Stimulated activated CD4-positive, alpha-beta T cell treated with anti-CD3 and anti-CD28 coated beads, Interleukin-15, amount 100 ng/mL, for 1 hour (primary cell): ENCODE measurements around the gene MVK.
"Not testable (repeated sequence)": the region's sequence is repeated elsewhere in the genome, so short reads cannot be mapped to it uniquely, and the experiment has no call there.

Source experiments
- DNase-seq, 2 donors: peaks; one replicate each; pipeline ENCODE4 v3.0.0-alpha.2; 2020; ENCODE audit warnings: low read depth in 1 of 2, low spot score in 1 of 2

The MVK gene

DNA sequence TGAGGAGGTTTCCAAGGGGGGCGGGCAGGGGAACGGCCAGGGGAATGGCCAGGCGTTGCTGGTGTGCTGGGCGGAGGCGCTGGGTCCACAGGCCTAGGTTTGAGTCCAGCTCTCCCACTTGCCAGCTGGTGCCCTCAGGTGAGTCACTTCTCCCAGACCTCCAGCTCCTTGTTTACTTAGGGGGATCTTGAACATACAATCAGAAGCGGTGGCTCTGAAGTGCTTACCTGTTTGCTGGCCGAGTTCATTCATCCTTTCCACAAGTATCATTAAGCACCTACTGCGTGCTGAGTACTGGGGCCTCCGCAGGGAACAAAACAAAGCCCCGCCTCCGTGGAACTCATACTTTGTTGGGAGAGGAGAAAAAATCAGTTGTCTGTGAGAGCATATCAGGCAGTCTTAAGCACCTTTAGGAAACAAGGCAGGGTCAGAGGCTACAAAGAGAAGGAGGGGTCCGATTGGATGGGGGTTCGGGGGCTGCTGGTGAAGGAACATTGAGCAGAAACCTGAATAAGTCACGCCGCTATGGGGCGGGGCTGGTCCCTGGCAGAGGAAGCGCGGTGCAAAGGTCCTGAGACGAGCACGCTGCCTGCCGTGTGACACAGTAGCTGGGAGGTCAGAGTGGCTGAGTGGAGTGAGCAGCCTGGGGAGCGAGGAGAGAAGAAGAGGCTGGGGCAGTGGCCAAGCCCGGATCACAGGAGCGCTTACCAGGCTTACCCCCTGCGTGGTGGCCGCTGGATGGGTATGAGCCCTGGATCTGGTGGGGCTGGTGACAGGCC lies 15.1 kb downstream of the MVK start:
- no peak for DNase-seq

DNA sequence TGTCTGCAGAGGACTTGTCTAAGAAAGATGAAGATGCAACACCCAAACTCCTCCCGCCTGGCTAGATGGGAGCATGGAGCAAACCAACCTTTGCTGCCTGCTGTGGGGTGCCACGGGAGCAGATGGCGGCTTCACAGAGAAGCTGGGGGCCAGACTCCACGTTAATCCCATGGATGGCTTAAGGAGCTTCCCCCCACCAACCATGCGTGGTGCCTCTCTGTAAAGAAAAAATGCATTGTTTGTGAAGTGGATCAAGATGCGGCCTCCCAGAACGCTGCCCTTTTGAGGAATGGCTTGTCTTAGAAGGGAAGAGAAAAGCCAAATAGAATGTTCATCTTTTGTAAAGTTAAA lies 15.6 kb downstream of the MVK start:
- no peak for DNase-seq

DNA sequence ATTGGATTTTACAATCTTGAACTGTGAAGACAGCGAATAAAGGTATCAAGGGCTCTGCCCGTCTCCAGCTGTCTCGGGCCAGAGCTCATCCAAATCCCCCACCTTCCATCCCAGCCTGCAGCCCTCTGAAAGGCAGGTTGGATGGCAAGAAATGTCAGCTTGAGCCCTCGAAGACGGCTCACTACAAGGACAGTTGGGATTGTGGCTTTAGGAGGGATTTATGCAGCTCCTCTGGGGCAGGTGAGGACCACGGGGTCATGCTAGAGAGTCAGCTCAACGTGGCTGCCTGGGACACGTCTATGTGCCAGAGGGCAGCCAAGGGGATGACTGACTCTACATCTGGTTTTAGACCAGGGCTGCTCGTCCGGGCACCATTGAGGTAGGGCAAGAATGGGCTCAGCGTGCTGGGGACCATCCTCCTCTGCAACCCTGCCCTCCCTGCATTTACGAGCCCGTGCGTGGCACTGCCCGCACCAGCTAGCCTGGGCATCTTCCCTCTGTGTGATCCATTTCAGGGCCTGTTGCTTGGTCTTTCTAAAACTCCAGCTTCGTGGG lies 16.2 kb downstream of the MVK start:
- no peak for DNase-seq

DNA sequence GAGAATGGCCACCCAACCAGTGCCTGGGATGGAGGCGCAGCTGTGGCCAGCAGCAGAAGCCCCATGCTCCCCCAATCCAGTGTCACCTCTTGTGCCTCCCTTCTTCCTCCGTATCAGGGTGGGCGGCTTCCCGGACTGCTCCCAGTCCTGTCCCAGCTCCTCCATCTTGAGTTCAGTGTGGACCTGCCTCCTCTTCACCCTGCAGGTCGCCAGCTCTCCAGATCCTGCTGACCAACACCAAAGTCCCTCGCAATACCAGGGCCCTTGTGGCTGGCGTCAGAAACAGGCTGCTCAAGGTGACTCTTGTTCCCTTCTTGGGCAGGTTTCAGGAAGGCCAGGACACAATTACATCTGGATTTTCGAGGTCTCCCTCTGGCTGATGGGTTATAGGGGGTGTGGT lies 17.0 kb downstream of the MVK start:
- DNase-seq = no peak

DNA sequence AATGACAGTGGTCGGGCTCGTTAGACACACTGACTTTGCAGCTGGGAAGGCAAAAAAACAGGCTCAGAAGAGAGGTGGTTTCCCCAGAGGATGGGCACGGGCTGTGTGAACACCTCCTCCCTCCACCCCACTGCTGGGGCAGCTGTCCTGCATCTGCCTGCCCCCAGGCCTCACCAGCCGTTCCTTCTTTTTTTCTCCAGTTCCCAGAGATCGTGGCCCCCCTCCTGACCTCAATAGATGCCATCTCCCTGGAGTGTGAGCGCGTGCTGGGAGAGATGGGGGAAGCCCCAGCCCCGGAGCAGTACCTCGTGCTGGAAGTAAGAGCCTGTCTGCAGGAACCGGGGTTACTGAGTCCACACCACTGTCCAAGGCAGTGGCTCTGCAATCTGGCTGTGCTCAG lies 17.4 kb downstream of the MVK start:
- no peak for DNase-seq

DNA sequence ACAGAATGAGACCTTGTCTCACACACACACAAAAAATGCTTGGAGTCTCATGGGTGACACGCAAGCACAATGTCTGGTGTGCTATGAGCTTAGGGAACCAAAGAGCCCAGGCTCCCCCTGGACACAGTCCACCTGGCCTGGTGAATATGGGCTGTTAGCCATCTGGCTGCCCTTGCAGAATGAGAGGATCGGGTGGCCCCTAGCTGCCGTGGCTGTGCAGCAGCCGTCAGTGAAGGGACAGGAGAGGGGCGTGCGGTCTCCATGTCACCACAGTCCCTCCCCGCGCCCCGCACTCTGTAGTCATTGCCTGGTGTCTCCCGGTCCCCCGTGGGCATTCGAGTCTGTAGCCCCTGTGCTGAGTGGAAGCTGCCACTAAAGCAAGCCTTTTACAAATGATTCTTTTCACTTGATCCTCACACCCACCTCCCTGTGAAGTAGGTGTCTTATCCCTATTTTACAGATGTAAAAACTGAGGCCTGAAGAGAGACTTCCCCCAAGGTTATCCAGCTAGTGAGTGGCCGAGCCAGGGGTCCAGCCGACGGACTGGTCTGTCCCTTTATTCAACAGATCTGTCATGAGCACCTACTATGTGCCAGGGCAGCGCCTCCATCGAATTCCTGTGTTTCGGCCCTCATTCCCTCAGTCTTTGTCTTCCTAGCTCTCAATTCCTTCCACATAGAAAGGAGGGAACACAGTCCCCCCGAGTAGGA lies 18.8 kb downstream of the MVK start:
- DNase-seq = no peak

DNA sequence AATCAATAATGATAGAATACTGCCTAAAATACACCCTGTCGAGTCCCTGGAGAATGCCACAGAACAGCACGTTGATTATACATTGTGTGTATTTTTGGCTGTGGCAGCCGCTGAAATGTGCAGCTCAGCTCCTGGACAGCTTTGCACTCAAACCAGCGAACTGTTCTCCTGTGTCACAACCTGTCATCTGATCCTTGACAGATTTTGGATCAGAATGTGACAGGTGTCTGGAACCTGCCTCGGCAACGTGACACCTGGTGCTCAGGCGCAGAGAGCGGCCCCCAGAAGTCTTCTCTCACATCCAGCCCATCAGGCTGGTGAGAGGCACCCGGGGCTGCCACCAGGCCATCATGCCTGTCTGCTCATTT lies 19.3 kb downstream of the MVK start:
- DNase-seq = no peak

DNA sequence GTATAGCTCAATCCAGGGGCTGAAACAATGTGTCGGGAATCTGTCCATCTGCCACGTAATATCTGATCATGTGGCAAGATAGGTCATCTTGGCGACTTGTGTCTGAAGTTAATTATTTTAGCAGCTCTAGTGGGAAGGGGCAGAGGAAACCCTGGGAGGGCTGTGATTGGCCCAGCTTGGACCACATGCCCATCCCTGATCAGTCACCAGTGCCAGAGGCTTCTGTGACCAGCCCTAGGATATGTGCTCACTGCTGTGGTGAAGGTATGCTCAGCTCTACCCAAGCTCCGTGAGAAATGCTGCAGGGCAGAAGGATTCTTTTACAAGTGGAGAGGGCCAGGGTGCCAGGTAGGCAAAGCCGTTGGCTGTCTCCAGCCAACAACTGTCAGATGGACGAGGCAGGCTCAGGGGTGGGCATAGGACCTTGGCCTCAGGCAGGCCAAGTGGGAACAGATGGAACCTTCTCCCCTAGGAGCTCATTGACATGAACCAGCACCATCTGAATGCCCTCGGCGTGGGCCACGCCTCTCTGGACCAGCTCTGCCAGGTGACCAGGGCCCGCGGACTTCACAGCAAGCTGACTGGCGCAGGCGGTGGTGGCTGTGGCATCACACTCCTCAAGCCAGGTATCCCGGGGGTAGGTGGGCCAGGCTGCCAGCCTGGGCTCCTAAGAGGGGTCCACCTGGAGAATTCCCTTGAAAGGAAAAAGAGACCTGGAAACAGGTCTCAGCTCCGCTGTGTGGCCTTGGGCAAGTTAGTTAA lies 21.1 kb downstream of the MVK start:
- DNase-seq = no peak

DNA sequence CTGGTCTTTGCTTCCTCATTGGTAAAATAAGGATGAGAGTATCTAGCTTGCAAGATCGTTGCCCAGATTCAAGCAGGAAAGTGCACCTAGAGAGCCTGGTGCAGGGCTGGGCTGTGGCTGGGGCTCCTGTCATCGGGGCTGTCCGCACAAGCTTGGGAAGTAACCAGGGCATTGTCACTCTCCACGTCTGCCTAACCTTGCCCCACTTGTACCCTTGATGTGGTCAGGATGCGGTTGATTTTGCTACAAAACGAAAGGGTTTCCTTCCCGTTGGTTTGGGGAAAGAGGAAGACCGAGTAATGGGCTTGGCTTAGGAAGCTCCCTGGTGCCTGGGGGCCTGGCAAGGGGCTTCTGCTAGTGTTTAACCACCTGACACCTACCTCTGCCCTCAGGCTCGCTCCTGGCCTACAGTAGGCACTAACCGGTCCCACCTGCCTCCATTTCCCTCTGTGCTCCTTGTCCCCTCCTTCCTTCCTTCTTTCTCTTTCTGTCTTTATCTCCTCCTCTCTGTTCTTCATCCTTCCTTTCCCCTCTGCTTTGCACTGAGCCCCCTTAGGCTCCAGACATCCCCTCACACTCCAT lies 21.8 kb downstream of the MVK start:
- no peak for DNase-seq

DNA sequence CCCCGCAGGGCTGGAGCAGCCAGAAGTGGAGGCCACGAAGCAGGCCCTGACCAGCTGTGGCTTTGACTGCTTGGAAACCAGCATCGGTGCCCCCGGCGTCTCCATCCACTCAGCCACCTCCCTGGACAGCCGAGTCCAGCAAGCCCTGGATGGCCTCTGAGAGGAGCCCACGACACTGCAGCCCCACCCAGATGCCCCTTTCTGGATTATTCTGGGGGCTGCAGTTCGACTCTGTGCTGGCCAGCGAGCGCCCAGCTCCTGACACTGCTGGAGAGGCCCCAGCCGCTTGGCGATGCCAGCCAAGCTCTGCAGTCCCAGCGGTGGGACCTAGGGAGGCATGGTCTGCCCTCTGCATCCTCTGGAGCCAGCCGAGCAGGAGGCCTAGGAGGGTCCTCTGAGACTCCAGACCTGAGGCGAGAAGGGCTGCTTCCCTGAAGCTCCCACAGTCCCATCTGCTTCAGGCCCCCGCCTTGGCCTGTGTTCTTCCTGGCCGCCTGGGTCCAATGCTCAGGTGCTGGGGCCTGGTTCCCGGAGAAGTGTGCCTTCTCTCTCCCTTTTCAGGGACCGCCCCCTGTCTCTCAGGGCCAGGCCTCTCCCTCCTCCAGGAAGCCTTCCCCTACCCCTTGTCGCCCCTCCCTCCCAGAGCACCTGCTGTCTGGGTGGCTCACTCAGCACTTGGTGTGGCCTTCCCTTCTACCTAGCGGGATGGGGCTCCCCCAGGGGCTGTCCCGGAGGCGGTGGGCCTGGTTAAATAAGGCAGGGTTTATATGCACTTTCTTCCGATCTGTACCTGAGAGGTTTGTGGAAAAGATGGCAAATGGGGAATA lies 23.0 kb downstream of the MVK start:
- no peak for DNase-seq

DNA sequence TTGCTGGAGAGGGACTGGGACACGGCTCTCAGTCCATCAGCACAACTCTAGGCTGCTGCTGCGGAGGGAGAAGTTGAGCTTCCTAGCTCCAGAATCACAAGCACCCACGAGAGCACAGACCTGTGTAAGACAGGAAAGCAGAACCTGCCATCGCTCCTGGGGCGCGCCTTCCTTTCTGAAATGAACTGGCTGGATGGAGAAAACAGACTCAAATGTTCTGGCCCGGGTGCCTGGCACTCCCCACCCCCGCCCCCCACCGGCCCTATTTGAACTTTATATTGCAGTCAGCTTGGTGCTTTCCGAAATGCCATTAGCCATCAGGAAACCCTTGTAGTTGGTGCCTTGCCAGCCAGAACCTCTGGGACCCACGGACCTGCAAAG lies 23.8 kb downstream of the MVK start:
- DNase-seq = no peak

DNA sequence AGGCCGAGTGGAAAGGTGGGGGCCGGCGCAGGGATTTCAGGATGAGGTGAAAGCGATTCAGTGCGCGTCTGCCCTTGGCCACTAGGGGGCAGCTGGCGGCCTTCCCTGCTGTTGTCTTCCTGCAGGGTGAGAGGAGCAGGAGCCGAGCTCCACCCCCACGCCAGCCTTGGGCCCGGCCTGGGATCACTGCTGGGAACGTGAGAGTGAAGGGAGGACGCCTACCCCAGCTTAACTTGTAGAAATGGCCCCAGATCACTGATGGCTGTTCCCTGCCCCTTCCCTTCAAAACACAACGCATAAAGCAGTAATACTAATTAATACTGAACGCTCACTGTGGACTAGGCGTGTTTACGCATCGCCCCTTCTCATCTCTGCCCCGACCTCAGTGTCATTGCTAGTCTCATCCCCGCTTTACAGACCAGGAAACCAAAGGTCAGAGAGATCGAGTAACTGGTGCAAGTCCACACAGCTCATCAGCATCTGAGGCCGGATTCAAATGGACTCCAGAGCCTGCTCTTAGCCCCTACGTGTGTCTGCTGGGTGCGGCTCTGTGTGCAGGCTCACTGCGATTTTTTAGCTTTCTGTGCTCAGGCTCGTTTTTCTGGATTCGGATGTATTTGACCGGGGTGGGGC lies 24.3 kb downstream of the MVK start:
- DNase-seq = peak; percentile 27 to 38

DNA sequence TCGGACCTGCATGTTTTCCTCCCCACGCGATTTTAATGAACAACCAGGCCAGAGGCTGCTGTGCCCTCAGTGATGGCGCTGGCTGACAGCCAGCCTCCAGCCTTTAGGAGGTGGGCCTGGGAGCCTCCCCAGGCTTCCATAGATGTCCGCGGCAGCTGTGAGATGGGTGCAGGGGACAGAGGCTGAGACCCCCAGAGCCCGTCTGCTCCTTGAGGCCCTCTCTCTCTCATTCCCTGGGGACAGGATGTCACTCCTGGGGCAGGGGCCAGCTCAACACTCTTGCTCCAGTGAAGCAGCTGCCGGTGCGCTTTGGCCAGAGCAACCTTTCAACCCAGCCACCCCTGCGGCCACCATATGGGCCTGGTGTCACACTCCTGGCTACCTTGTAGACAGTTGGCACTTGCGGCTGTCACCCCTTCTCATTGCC lies 24.8 kb downstream of the MVK start:
- no peak for DNase-seq

DNA sequence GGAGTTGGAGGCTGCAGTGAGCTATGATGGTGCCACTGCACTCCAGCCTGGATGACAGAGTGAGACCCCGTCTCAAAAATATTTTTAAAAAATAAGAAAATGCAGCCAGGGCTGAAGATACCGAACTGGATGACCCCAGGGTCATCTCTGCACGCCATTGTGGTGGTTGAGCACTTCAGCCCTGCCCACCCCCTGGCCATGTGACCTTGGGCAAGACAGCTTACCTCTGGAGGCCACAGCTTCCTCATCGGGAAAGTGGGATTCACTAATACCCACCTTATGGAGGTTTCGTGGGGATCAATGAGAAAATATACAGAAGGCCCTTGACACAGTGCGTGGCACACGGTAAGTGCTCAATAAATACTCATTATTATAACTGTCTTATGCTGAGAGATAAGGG lies 25.5 kb downstream of the MVK start:
- DNase-seq = no peak

DNA sequence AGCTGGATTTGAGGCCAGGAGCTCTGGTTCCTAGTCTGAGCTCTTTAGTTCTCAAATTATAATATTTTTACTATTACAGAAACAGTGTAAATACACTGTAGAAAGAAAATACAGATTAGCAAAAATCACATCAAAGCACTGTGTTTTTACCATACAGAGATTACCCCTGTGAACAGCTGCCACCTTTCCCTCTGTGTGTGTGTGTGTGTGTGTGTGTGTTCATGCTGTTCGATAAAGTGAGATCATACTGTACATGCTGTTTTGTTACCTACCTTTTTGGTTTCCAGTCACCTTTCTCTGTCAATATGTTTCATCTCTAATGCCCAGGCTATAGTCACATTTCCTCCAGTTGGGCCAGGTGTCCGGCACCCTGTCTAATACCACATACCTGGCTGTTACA lies 26.9 kb downstream of the MVK start:
- DNase-seq = no peak

DNA sequence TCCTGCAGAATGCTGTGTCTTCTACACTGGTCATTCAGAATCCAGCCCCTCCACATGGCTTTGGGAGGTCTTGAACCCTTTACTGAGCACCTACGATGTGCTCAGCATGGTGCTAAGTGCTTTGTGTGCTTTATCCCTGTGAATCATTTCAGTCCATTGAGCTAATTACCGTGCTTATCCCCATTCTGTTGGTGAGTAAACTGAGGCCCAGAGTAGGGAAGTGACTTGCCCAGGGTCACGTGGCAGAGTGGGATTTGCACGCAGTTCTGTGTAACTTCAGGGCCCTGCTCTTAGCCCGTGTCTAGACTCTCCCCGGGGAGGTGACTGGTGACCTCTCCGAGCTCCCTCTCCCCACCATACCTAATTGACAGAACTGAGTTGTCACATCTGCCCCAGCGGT lies 27.4 kb downstream of the MVK start:
- DNase-seq = no peak

DNA sequence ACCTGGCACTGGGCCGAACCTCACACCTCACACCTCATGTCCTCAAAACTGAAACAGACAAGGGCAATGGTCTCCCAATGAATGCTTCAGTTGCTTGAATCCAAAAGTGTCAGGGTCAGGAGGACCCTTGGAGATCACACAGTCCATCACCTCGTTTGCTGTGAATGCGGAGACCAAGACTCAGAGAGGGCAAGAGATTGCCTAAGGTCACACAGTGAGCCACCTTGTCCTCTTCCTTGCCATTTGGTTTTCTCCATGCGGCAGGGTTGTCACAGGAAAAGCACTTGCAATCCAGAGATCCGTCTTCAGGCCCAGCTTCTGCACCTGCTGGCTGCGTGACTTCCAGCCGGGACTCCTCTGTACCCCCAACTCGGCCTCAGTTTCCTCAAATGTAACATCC lies 28.0 kb downstream of the MVK start:
- no peak for DNase-seq

DNA sequence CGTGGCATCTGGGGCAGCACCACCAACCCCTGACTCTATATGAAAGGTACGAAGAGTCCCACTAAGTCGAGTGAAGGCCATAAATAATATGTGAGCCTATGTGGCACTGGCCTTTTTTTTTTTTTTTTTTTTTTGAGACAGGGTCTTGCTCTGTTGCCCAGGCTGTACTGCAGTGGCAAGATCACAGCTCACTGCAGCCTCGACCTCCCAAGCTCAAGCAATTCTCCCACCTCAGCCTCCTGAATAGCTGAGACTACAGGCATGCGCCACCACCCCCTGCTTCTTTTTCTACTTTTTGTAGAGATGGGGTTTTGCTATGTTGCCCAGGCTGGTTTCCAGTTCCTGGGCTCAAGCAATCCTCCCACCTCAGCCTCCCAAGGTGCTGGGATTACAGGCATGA lies 28.5 kb downstream of the MVK start:
- DNase-seq = not testable (repeated sequence)

DNA sequence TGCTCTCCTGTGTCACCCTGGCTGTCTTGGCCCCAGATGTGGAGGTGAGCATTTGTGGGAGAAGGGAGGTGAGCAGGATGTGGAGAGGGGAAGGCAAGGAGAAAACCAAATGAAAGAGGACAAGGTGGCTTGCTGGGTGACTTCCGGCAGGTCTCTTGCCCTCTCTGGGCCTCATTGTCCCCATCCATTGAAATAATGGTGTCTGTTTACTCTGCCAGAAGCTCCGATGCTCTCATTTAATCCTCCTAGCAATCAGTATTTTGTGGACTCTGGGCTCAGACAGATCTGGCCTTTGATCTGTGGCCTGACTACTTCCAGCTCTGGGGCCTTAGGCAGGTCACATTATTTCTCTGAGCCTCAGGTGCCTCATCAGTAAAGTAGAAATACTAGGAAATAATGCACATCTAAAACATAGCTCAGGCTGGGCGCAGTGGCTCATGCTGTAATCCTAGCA lies 30.6 kb downstream of the MVK start:
- DNase-seq = no peak

DNA sequence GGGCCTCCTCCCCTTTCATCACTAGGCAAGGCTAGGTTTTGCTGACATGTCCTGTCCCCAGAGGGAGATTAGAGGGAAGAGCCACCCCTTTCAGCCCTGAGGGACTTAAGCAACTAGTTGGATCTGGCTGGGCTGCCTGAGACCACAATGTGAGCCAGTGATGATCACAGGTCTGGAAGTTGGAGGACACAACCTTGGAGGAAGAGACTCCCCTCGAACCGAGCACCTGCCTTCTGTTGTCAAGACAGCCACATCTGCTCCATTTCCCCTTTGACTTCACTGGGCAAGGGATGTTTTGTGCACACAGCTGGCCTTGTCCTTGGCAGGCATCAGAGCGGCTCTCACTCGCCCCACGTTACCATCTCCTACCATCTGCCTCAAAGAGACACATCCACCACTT lies 31.4 kb downstream of the MVK start:
- no peak for DNase-seq
